H1 (cell line): ENCODE results near the gene PYGL. TPM values are rescaled to one million over a fixed set of nuclear protein-coding genes. Genes with fewer than 3 reads are reported as not detected.

Experiments
- CTCF ChIA-PET: fragments of 300-600 bp; sonication (Branson Sonifier 250); formaldehyde crosslinking; loops from one replicate; lab custom pipeline; 2021; ENCODE audit not compliant: partially characterized antibody; lab: Charles Lee
- POLR2A ChIA-PET: fragments of 300-600 bp; sonication (Branson Sonifier 250); formaldehyde crosslinking; loops from one replicate; lab custom pipeline; 2021; ENCODE audit warnings: inconsistent platforms; ENCODE audit not compliant: partially characterized antibody; lab: Charles Lee
- DNase-seq, 2 experiments: peaks; one replicate each; pipeline versions ENCODE4 v3.0.0 to v3.0.0-alpha.2; 2010 to 2022; ENCODE audit warnings: low spot score in 2 of 2, low read depth in 1 of 2, mixed read lengths in 1 of 2
- FAIRE-seq: peaks from 2 replicates; lab custom pipeline; 2011; peaks lifted over from hg19 to GRCh38; lab: Jason Lieb, UNC
- H2AFZ ChIP-seq: 2 replicates; pipeline ENCODE4 v1.8.1; 2012; ENCODE audit warnings: low read length, inconsistent platforms
- H2AK5ac ChIP-seq: 2 replicates; pipeline ENCODE4 v1.6.1; 2013; ENCODE audit warnings: low read depth, low read length
- H2BK120ac ChIP-seq: replicated peaks from 2 replicates; pipeline ENCODE3; 2013; ENCODE audit warnings: low read depth, low read length, inconsistent platforms
- H2BK12ac ChIP-seq: 2 replicates; pipeline ENCODE4 v1.6.1; 2013; ENCODE audit warnings: low read depth, low read length
- H2BK15ac ChIP-seq: 2 replicates; pipeline ENCODE4 v1.6.1; 2013; ENCODE audit warnings: low read length
- H2BK20ac ChIP-seq: 2 replicates; pipeline ENCODE4 v1.6.1; 2013; ENCODE audit warnings: low read length
- H2BK5ac ChIP-seq: 2 replicates; pipeline ENCODE4 v1.6.1; 2013; ENCODE audit warnings: low read depth, low read length
- H3K14ac ChIP-seq: 2 replicates; pipeline ENCODE4 v1.6.1; 2013; ENCODE audit warnings: inconsistent platforms; ENCODE audit not compliant: insufficient read length
- H3K18ac ChIP-seq: 2 replicates; pipeline ENCODE4 v1.6.1; 2013; ENCODE audit warnings: low read length; ENCODE audit errors: extremely low read depth
- H3K23ac ChIP-seq: 2 replicates; pipeline ENCODE4 v1.6.1; 2013; ENCODE audit warnings: inconsistent platforms; ENCODE audit not compliant: insufficient read length
- H3K23me2 ChIP-seq: 2 replicates; pipeline ENCODE4 v1.6.1; 2013; ENCODE audit warnings: low read depth, low read length
- H3K27ac ChIP-seq: 2 replicates; pipeline ENCODE4 v1.6.1; 2011; ENCODE audit warnings: low read depth, low read length, inconsistent platforms
- H3K27me3 ChIP-seq, 4 experiments: replicated peaks in 1 of 4; 1 replicate in 1 of 4; 2 replicates in 3 of 4; pipeline versions ENCODE4 v1.6.1 to v1.8.1; 2011 to 2013; ENCODE audit warnings: low read length in 3 of 4, mild to moderate bottlenecking in 3 of 4, inconsistent platforms in 2 of 4, mixed read lengths in 2 of 4, moderate library complexity in 1 of 4; ENCODE audit not compliant: control insufficient read depth in 3 of 4, insufficient read depth in 3 of 4; ENCODE audit errors: extremely low read depth in 1 of 4
- H3K36me3 ChIP-seq, 4 experiments: 2 replicates each; pipeline versions ENCODE4 v1.6.1 to v1.8.1; 2011 to 2013; ENCODE audit warnings: mild to moderate bottlenecking in 4 of 4, low read length in 3 of 4, moderate library complexity in 2 of 4, control low read depth in 1 of 4, inconsistent platforms in 1 of 4; ENCODE audit not compliant: insufficient read depth in 4 of 4, control insufficient read depth in 2 of 4
- H3K4ac ChIP-seq: replicated peaks from 2 replicates; pipeline ENCODE3; 2013; ENCODE audit warnings: low read length, low read depth, mixed read lengths, inconsistent platforms; ENCODE audit not compliant: insufficient read length
- H3K4me1 ChIP-seq, 4 experiments: replicated peaks in 1 of 4; 1 replicate in 1 of 4; 2 replicates in 3 of 4; pipeline versions ENCODE4 v1.6.1 to v1.8.1; 2011 to 2013; ENCODE audit warnings: low read length in 3 of 4, inconsistent platforms in 2 of 4, mixed read lengths in 1 of 4; ENCODE audit not compliant: insufficient read depth in 4 of 4, control insufficient read depth in 3 of 4
- H3K4me2 ChIP-seq, 2 experiments: 2 replicates each; pipeline versions ENCODE4 v1.6.1 to v1.8.1; 2011 to 2013; ENCODE audit warnings: low read depth in 2 of 2, low read length in 2 of 2, control low read depth in 1 of 2, inconsistent platforms in 1 of 2, mild to moderate bottlenecking in 1 of 2; ENCODE audit not compliant: insufficient read depth in 1 of 2
- H3K4me3 ChIP-seq, 4 experiments: fragments of 200-600, 300-600 bp in 1 of 4; sonication (generic), shearing (Covaris generic), sonication (Bioruptor Twin) in 1 of 4; 2 replicates each; pipeline versions ENCODE4 v1.5.1 to v1.8.1; 2011 to 2016; ENCODE audit warnings: low read length in 4 of 4, low read depth in 3 of 4, control low read depth in 2 of 4, inconsistent platforms in 2 of 4, mild to moderate bottlenecking in 2 of 4, mixed read lengths in 1 of 4, moderate library complexity in 1 of 4; ENCODE audit not compliant: insufficient read depth in 2 of 4; ENCODE audit errors: extremely low read depth in 1 of 4
- H3K56ac ChIP-seq: replicated peaks from 2 replicates; pipeline ENCODE3; 2013; ENCODE audit warnings: low read depth, mild to moderate bottlenecking, mixed read lengths, low read length, inconsistent platforms; ENCODE audit not compliant: insufficient read length
- H3K79me1 ChIP-seq: 2 replicates; pipeline ENCODE4 v1.6.1; 2013; ENCODE audit warnings: low read depth, low read length, control low read depth
- H3K79me2 ChIP-seq, 2 experiments: 2 replicates each; pipeline versions ENCODE4 v1.6.1 to v1.8.1; 2012 to 2013; ENCODE audit warnings: low read length in 2 of 2, mild to moderate bottlenecking in 2 of 2, inconsistent platforms in 1 of 2; ENCODE audit not compliant: insufficient read depth in 2 of 2, control insufficient read depth in 1 of 2
- H3K9ac ChIP-seq, 4 experiments: replicated peaks in 1 of 4; 1 replicate in 1 of 4; 2 replicates in 3 of 4; pipeline versions ENCODE4 v1.6.1 to v1.8.1; 2011 to 2013; ENCODE audit warnings: low read depth in 3 of 4, low read length in 3 of 4, control low read depth in 2 of 4, mild to moderate bottlenecking in 2 of 4, moderate library complexity in 2 of 4, inconsistent platforms in 1 of 4; ENCODE audit errors: extremely low read depth in 1 of 4
- H3K9me3 ChIP-seq, 2 experiments: 2 replicates each; pipeline versions ENCODE4 v1.6.1 to v1.8.1; 2012 to 2013; ENCODE audit warnings: mild to moderate bottlenecking in 2 of 2, moderate library complexity in 2 of 2, control low read depth in 1 of 2, inconsistent platforms in 1 of 2, low read depth in 1 of 2, low read length in 1 of 2, mixed read lengths in 1 of 2; ENCODE audit not compliant: insufficient read depth in 2 of 2
- H4K20me1 ChIP-seq, 2 experiments: replicated peaks in 1 of 2; 2 replicates each; pipeline versions ENCODE3 to v1.8.1; 2011 to 2013; ENCODE audit warnings: inconsistent platforms in 2 of 2, low read length in 2 of 2, mild to moderate bottlenecking in 1 of 2; ENCODE audit not compliant: insufficient read depth in 2 of 2, control insufficient read depth in 1 of 2
- H4K5ac ChIP-seq: 2 replicates; pipeline ENCODE4 v1.6.1; 2013; ENCODE audit warnings: low read length, low read depth, mixed read lengths, inconsistent platforms; ENCODE audit not compliant: insufficient read length
- H4K8ac ChIP-seq: 2 replicates; pipeline ENCODE4 v1.8.0; 2013; ENCODE audit warnings: mild to moderate bottlenecking, moderate library complexity, low read length, inconsistent platforms; ENCODE audit not compliant: insufficient read depth; ENCODE audit errors: extremely low read depth
- H4K91ac ChIP-seq: replicated peaks from 2 replicates; pipeline ENCODE3; 2013; ENCODE audit warnings: low read length, mixed read lengths, inconsistent platforms; ENCODE audit not compliant: insufficient read length
- ATF2 ChIP-seq: IDR thresholded peaks from 2 replicates; pipeline ENCODE4 v1.6.1; 2012; ENCODE audit warnings: low read length, inconsistent platforms
- CBX8 ChIP-seq: fragments of 300-800, 300-1000 bp; sonication (generic); IDR thresholded peaks from 2 replicates; pipeline ENCODE4 v1.7.1; 2016; ENCODE audit warnings: low read depth, low read length, borderline replicate concordance
- CHD1 ChIP-seq: IDR thresholded peaks from 2 replicates; pipeline ENCODE4 v1.6.1; 2012; ENCODE audit warnings: low read depth, low read length, improper control_type of control experiment
- CHD2 ChIP-seq: IDR thresholded peaks from 2 replicates; pipeline ENCODE4 v1.6.1; 2012; ENCODE audit warnings: low read length, improper control_type of control experiment
- CREB1 ChIP-seq: IDR thresholded peaks from 2 replicates; pipeline ENCODE4 v1.6.1; 2012; ENCODE audit warnings: inconsistent platforms
- EP300 ChIP-seq, 2 experiments: IDR thresholded peaks; 1 replicate in 1 of 2; 2 replicates in 1 of 2; pipeline ENCODE4 v1.6.1; 2011 to 2012; ENCODE audit warnings: low read depth in 2 of 2, low read length in 2 of 2, mild to moderate bottlenecking in 2 of 2, borderline replicate concordance in 1 of 2, inconsistent platforms in 1 of 2, moderate library complexity in 1 of 2
- HDAC6 ChIP-seq: IDR thresholded peaks from one replicate; pipeline ENCODE4 v1.7.1; 2012; ENCODE audit warnings: low read depth, mild to moderate bottlenecking, inconsistent platforms, low read length, moderate library complexity
- JUND ChIP-seq: IDR thresholded peaks from 2 replicates; pipeline ENCODE4 v1.6.1; 2011; ENCODE audit warnings: mild to moderate bottlenecking, improper control_type of control experiment, low read length
- RFX5 ChIP-seq: IDR thresholded peaks from 2 replicates; pipeline ENCODE4 v1.6.1; 2011; ENCODE audit warnings: low read depth, low read length, improper control_type of control experiment, borderline replicate concordance
- RNF2 ChIP-seq: fragments of 200-900, 300-1000 bp; sonication (generic); IDR thresholded peaks from 2 replicates; pipeline ENCODE4 v1.7.1; 2016; ENCODE audit warnings: borderline replicate concordance, low read depth, mild to moderate bottlenecking, antibody characterized with exemption, low read length; ENCODE audit not compliant: poor library complexity, severe bottlenecking; ENCODE audit errors: missing control alignments
- USF2 ChIP-seq: IDR thresholded peaks from 2 replicates; pipeline ENCODE4 v1.6.1; 2011; ENCODE audit warnings: low read length, improper control_type of control experiment
- WGBS, 2 experiments: shearing (Covaris generic) in 1 of 2; methylation state at CpG; one replicate each; pipeline versions ENCODE4 v1.1.6 to v1.1.7; 2013 to 2015; ENCODE audit warnings: low lambda C conversion rate in 2 of 2, mixed read lengths in 2 of 2, inconsistent platforms in 1 of 2, low coverage in 1 of 2, missing lambda C conversion rate in 1 of 2; ENCODE audit not compliant: insufficient replicate concordance in 2 of 2, insufficient coverage in 1 of 2, insufficient read length in 1 of 2; ENCODE audit errors: extremely low coverage in 1 of 2, missing lambda C conversion rate in 1 of 2; 5-methylcytosine and 5-hydroxymethylcytosine counted together
- polyA plus RNA-seq, 7 experiments: library from polyadenylated mRNA; depleted of rRNA in 3 of 7; stranded (reverse) in 5 of 7; unstranded in 2 of 7; fragments of >200 nt in 5 of 7; fragments of 200-250 nt in 2 of 7; gene quantifications; 1 replicate in 5 of 7; 2 replicates in 1 of 7; 4 replicates in 1 of 7; pipeline versions ENCODE4 v1.2.1 to v1.2.3, GENCODE V29; 2011 to 2013; ENCODE audit warnings: missing spikeins in 2 of 7, mixed read lengths in 2 of 7
- total RNA-seq: library from RNA; stranded (reverse); fragmentation: NEBNext Ultra II Directional; extraction: Animal tissue kit (Norgen Biotek cat#: 25700); gene quantifications from 2 replicates; pipeline ENCODE4 v1.2.1, GENCODE V29; 2021

PYGL gene
- total and polyA plus RNA-seq, 2 of the 8 experiments (the other 6 are each of a cell fraction or from before 2014, with no cell fraction given) = 26.1 to 50.5 TPM

DNA sequence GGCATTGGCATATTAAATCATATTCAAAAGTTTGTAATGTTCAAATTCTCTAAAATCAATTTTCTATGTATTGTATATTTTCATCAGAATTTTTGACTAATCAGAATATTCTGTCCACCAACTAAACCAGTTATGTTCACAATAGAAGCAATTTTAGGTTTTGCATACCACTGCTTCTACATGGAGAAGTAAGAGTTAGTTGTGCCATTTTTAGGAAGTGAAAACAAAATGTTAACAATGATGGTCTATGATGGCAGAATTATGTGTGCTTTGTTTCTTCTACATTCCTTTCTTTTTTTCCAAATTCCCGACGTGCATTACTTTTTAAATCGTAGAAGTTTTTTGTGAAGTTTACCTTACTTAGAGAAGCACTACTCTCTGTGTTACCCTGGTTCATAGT is 42.9 kb downstream of the PYGL start:
- Histone ChIP-seq H4K5ac (no peak overlapping the region), H4K91ac (no peak overlapping the region), H2AK5ac (no peak overlapping the region), H3K4me1 (peaks cover 0 to 15% (median 13%) of the 10 kb centered on the region in 4 experiments; a peak in 4 of 7 replicates), H3K79me1 (no peaks in the 10 kb centered on the region; the same call in none of the 2 replicates), H2BK20ac (no peak overlapping the region), H2BK5ac (no peak overlapping the region), H3K79me2 (no peaks in the 10 kb centered on the region), H3K18ac (no peak overlapping the region), H3K56ac (no peak overlapping the region), H3K4me3 (no peak overlapping the region), H2AFZ (no peak overlapping the region), H3K23me2 (no peaks in the 10 kb centered on the region), H3K27me3 (no peaks in the 10 kb centered on the region), H4K20me1 (no peaks in the 10 kb centered on the region), H2BK15ac (no peak overlapping the region), H3K23ac (no peak overlapping the region), H3K4me2 (no peak overlapping the region), H3K9me3 (peaks cover 0 to 3% of the 10 kb centered on the region in 2 experiments; a peak in 1 of 4 replicates), H2BK12ac (no peak overlapping the region), H4K8ac (no peak overlapping the region), H2BK120ac (no peak overlapping the region), H3K27ac (no peak overlapping the region), H3K14ac (no peak overlapping the region), H3K36me3 (peaks cover 0 to 6% (median 0%) of the 10 kb centered on the region in 4 experiments; a peak in 3 of 8 replicates), H3K4ac (no peak overlapping the region), H3K9ac (no peak overlapping the region)
- FAIRE-seq (no peak), DNase-seq (no peak)
- ChIA-PET POLR2A (no interaction called here), CTCF (no interaction called here)
- 97% methylated on average over 3 of the region's 3 CpGs; no CpG with 5 or more reads in 1 of the 2 experiments for WGBS, 2 experiments
- TF ChIP-seq CHD1 (no peak), JUND (no peak), HDAC6 (no peak), EP300 (IDR thresholded peaks at IDR 0.05; ENCODE audit: borderline replicate concordance in 1 of 2, low read depth in 2 of 2, low read length in 2 of 2) (no peak), ATF2 (no peak), USF2 (no peak), CHD2 (no peak), RNF2 (no peak), RFX5 (no peak), CREB1 (no peak), CBX8 (no peak)
